Chondrocyte (in vitro differentiated cells): ENCODE results near the gene MLKL. TPM values are rescaled to one million over a fixed set of nuclear protein-coding genes. Genes with fewer than 3 reads are reported as not detected.

Source experiments
- DNase-seq: peaks from one replicate; pipeline ENCODE4 v3.0.0; 2021; ENCODE audit warnings: mixed read lengths, low spot score
- H3K27ac Mint-ChIP-seq: one replicate; pipeline ENCODE4 v1.8.0; 2021; ENCODE audit warnings: mild to moderate bottlenecking, moderate library complexity, mixed read lengths; ENCODE audit not compliant: unreplicated experiment
- H3K27me3 Mint-ChIP-seq: 2 replicates; pipeline ENCODE4 v1.8.0; 2021; ENCODE audit warnings: low read depth, mixed read lengths
- H3K36me3 Mint-ChIP-seq: 2 replicates; pipeline ENCODE4 v1.8.0; 2021; ENCODE audit warnings: low read depth, mixed read lengths
- H3K4me1 Mint-ChIP-seq: 2 replicates; pipeline ENCODE4 v1.8.0; 2021; ENCODE audit warnings: low read depth, mild to moderate bottlenecking, mixed read lengths
- H3K4me3 Mint-ChIP-seq: one replicate; pipeline ENCODE4 v1.8.0; 2021; ENCODE audit warnings: mild to moderate bottlenecking, moderate library complexity, mixed read lengths; ENCODE audit not compliant: unreplicated experiment
- H3K9me3 Mint-ChIP-seq: 2 replicates; pipeline ENCODE4 v1.8.0; 2021; ENCODE audit warnings: low read depth, mixed read lengths
- total RNA-seq: library from RNA; stranded (reverse); gene quantifications from 3 replicates; pipeline ENCODE4 v1.2.1, GENCODE V29; 2021
- TF ChIP-seq, protein P1 (sequence below): fragments of 200-600 bp; sonication (generic); IDR thresholded peaks from 2 replicates; pipeline ENCODE4 v1.5.0; 2021; ENCODE audit warnings: antibody characterized with exemption, mild to moderate bottlenecking, moderate library complexity

MLKL gene
- total RNA-seq, 1 donor from 2014 or later, result 2.7 TPM

- no peak overlapping the region for H3K27ac Mint-ChIP-seq
- no peaks in the 10 kb centered on the region for H3K9me3 Mint-ChIP-seq
- TF ChIP-seq, protein P1, sequence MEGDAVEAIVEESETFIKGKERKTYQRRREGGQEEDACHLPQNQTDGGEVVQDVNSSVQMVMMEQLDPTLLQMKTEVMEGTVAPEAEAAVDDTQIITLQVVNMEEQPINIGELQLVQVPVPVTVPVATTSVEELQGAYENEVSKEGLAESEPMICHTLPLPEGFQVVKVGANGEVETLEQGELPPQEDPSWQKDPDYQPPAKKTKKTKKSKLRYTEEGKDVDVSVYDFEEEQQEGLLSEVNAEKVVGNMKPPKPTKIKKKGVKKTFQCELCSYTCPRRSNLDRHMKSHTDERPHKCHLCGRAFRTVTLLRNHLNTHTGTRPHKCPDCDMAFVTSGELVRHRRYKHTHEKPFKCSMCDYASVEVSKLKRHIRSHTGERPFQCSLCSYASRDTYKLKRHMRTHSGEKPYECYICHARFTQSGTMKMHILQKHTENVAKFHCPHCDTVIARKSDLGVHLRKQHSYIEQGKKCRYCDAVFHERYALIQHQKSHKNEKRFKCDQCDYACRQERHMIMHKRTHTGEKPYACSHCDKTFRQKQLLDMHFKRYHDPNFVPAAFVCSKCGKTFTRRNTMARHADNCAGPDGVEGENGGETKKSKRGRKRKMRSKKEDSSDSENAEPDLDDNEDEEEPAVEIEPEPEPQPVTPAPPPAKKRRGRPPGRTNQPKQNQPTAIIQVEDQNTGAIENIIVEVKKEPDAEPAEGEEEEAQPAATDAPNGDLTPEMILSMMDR, result no peak
- peaks cover 18% of the 10 kb centered on the region for H3K4me1 Mint-ChIP-seq
- no peak for DNase-seq
- H3K4me3 Mint-ChIP-seq, result no peak overlapping the region
- H3K36me3 Mint-ChIP-seq, result no peaks in the 10 kb centered on the region
- peaks cover 6% of the 10 kb centered on the region for H3K27me3 Mint-ChIP-seq
Measured at GRCh38 chr16:74745926-74746325, 45.3 kb upstream of the MLKL start.

GRCh38 chr16:74745109-74745615 lies 44.5 kb upstream of the MLKL start:
- no peak overlapping the region for H3K27ac Mint-ChIP-seq
- DNase-seq, result no peak
- H3K27me3 Mint-ChIP-seq, result peaks cover 6% of the 10 kb centered on the region
- H3K9me3 Mint-ChIP-seq, result no peaks in the 10 kb centered on the region
- peaks cover 18% of the 10 kb centered on the region for H3K4me1 Mint-ChIP-seq
- TF ChIP-seq, protein P1, result no peak
- H3K36me3 Mint-ChIP-seq, result no peaks in the 10 kb centered on the region
- H3K4me3 Mint-ChIP-seq, result no peak overlapping the region

- H3K4me1 Mint-ChIP-seq, result peaks cover 18% of the 10 kb centered on the region
- no peak for DNase-seq
- H3K27ac Mint-ChIP-seq, result no peak overlapping the region
- H3K36me3 Mint-ChIP-seq, result no peaks in the 10 kb centered on the region
- peaks cover 6% of the 10 kb centered on the region for H3K27me3 Mint-ChIP-seq
- TF ChIP-seq, protein P1, result no peak
- H3K9me3 Mint-ChIP-seq, result no peaks in the 10 kb centered on the region
- H3K4me3 Mint-ChIP-seq, result no peak overlapping the region
Measured at GRCh38 chr16:74744566-74744965, 43.9 kb upstream of the MLKL start.

DNA sequence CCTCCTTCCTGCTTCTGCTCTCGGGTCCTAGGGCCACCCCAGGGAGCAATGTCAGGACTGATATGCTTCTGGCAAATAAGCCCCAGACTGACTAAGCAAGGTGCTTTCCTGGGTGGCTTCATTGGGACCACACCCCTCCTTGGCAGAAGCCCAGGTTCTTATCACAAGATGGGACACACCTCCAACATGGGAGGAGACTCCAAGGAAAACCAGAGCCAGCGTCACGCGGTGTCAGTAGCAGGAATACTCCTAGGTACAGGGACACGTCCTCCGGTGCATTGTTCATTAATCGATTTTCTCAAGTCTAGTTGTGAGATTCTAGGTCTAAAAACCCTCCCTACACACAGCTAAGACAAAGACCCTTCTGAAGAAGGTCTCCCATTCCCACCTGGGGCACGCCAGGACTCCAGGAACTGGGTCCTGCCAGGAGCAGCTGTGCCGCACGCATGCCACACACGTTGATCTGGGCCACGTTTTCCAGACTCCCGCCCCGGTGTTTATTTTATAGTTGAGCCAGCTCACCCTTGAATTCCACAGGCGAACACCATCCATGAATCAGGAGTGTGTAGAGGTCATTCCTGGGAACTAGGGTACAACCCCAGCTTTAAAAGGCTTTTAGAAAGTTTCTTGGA lies 43.1 kb upstream of the MLKL start:
- Mint-ChIP-seq H3K36me3 (no peaks in the 10 kb centered on the region), H3K27ac (peak overlapping the region; percentile 73), H3K4me3 (no peak overlapping the region), H3K4me1 (peaks cover 18% of the 10 kb centered on the region), H3K27me3 (peaks cover 6% of the 10 kb centered on the region), H3K9me3 (no peaks in the 10 kb centered on the region)
- no peak for DNase-seq
- TF ChIP-seq, protein P1, result no peak

DNA sequence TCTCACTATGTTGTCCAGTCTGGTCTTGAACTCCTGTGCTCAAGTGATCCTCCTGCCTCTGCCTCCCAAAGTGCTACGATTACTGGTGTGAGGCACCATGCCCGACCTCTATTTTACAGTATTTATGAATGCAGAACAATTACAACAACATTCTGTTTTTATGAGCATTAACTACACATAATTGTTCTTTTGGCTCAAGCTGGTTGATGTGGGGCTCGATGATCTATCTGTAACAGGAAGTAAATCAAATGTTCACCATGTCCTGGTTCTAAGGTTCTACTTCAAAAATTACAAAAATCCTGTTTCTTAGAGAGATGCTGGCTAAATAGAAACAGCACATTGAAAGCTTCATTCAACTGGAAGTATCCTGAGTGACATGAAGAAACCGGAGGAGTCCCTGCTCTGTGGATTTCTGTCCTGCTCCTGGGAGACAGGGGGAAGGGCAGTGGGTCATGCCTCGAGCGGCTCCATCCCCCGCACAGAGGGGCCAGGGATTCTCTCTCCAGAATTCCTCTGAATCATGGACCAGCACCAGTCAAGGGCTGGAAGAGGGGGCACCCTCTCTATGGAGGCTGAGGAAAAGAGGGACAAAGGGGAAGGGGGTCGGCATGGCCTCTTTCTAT lies 42.5 kb upstream of the MLKL start:
- Mint-ChIP-seq H3K36me3 (no peaks in the 10 kb centered on the region), H3K4me3 (no peak overlapping the region), H3K9me3 (no peaks in the 10 kb centered on the region), H3K27ac (no peak overlapping the region), H3K27me3 (peaks cover 6% of the 10 kb centered on the region), H3K4me1 (peaks cover 20% of the 10 kb centered on the region)
- TF ChIP-seq, protein P1, result no peak
- DNase-seq, result no peak
